ENCODE data around the gene KCNV2. TPM values are rescaled to one million over a fixed set of nuclear protein-coding genes. Genes with fewer than 3 reads are reported as not detected.

Gene KCNV2
- total RNA-seq, 1 donor from 2014 or later: not detected

- DNase-seq (ENCODE audit: missing footprints) (no peak), ATAC-seq (no peak)
- intact Hi-C loops (cut with DNase I): loop anchor here (10.0 kb wide), 1 partner anchor 53 kb away; no protein-coding TSS in a partner anchor
Observed at GRCh38 chr9:2742214-2742613, 24.9 kb downstream of the KCNV2 start.

DNA sequence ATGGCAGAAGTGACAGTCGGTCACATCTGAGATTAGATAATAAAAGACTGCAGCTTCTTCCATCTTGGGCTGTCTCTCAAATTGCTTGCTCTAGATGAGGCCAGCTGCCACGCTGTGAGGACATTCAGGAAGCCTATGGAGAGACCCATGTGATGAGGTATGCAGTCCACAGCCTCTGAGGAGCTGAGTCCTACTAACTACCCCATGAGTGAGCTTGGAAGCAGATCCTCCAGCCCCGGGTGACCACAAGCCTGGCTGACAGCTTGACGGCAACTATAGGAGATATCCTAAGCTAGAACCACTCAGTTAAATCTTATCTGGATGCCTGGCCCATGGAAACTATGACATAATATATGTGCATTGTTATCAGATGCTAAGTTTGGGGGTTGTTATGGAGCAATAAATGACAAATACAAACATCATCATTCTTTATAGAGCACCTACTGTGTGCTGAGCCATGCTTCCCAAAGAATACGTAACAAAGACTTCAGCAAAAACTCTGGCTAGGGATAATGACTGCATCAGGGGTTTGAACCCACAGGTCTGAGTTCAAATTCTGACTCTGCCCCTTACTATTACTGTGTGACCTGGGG lies 26.7 kb downstream of the KCNV2 start:
- ATAC-seq (no peak), DNase-seq (ENCODE audit: missing footprints) (no peak)
- intact Hi-C loops (cut with DNase I): loop anchor here (10.0 kb wide), 1 partner anchor 51 kb away; no protein-coding TSS in a partner anchor

DNA sequence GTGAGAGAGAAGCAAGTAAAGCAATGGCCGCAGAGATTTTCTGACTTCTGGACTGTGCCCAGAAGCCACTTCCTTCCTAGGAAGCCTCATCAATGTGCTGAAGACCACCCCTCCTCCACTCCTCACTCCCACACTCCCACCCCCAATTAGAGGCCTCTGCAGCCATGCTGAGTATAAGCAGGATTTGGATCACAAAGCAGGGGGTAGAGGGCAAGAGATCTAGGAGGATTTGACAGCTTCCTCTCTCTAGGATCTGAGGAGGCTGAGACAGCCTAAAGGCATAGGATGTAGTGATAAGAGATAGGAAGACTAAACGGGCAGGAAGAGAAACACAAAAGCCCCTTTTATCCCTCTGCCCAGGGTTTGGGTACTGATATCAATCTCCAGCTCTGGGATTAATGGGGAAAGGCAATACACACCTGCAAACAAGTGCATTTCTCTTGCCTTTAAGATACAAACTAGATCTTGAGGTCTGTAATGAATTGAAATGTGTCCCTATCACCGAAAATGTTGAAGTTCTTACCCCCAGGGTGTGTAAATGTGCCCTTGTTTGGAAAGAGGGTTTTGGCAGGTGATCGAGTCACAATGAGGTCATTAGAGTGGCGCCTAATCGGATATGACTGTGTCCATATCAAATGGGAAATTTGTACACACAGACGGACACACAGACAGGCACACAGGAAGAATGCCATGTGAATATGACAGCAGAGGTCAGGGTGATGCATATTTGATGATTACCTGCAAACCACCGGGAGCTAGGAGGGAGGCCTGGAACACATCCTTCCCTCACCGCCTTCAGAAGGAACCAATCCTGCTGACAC lies 28.5 kb downstream of the KCNV2 start:
- DNase-seq (ENCODE audit: missing footprints): no peak
- ATAC-seq: no peak
- intact Hi-C loops (cut with DNase I): loop anchor here (10.0 kb wide), 1 partner anchor 49 kb away; no protein-coding TSS in a partner anchor

- no peak for ATAC-seq
- intact Hi-C loops (cut with DNase I): loop anchor here (10.0 kb wide), 1 partner anchor 45 kb away; no protein-coding TSS in a partner anchor
- DNase-seq (ENCODE audit: missing footprints): no peak
Observed at GRCh38 chr9:2749485-2749884, 32.2 kb downstream of the KCNV2 start.

GRCh38 chr9:2755285-2755684 lies 38.0 kb downstream of the KCNV2 start:
- intact Hi-C loops (cut with DNase I): no loop called here
- ATAC-seq (no peak), DNase-seq (ENCODE audit: missing footprints) (no peak)

DNA sequence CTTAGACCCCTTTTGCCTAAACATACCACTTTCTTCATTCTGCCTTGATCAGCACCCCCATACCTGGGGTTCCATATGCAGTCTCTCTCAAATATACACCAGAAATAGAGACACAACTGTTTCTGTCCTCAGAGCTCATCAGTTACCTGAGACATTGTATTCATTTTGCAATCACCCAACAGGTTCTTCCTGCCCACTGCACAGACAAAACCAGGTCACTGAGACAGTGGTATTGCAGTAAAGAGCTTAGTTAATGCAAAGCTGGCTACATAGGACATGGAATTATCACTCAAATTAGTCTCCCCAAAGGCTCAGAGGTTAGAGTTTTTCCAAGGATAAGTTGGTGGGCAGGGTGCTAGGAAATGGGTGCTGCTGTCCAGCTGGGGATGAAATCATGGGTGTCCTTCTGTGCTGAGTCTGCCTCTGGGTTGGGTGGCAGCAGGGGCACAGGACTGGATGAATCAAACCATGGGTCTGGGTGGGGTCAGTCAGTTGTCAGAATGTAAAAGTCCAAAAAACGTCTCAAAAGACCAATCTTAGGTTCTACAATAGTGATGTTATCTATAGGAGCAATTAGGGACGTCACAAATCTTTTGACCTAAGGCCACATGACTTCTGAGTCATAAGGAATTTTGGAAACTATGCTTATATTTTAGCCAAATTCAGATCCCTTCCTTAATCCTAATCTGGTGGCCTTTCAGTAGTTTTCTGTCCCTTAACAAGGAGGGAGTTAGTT lies 41.0 kb downstream of the KCNV2 start:
- ATAC-seq: no peak
- intact Hi-C loops (cut with DNase I): no loop called here
- no peak for DNase-seq (ENCODE audit: missing footprints)

- ATAC-seq (no peak), DNase-seq (ENCODE audit: missing footprints) (no peak)
- intact Hi-C loops (cut with DNase I): no loop called here
Observed at GRCh38 chr9:2758898-2759510, 41.7 kb downstream of the KCNV2 start.

DNA sequence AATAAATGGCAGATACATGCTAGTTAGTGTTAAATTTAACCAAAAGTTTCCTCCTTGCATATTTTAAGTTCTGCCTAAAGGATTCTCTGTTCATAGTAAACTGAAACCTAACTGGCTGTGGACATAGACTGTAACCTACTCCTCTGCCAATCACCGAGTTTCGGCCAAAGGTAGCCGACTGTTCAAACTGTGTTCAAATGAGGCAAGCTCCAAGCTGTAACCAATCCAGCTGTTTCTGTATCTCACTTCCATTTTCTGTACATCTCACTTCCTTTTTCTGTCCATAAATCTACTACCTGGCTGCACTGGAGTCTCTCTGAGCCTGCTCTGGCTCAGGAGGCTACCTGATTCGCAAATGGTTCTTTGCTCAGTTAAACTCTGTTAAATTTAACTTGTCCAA lies 44.1 kb downstream of the KCNV2 start:
- no peak for ATAC-seq
- DNase-seq (ENCODE audit: missing footprints): no peak
- intact Hi-C loops (cut with DNase I): no loop called here

GRCh38 chr9:2764353-2764752 lies 47.0 kb downstream of the KCNV2 start:
- DNase-seq (ENCODE audit: missing footprints) (no peak), ATAC-seq (no peak)
- intact Hi-C loops (cut with DNase I): no loop called here

DNA sequence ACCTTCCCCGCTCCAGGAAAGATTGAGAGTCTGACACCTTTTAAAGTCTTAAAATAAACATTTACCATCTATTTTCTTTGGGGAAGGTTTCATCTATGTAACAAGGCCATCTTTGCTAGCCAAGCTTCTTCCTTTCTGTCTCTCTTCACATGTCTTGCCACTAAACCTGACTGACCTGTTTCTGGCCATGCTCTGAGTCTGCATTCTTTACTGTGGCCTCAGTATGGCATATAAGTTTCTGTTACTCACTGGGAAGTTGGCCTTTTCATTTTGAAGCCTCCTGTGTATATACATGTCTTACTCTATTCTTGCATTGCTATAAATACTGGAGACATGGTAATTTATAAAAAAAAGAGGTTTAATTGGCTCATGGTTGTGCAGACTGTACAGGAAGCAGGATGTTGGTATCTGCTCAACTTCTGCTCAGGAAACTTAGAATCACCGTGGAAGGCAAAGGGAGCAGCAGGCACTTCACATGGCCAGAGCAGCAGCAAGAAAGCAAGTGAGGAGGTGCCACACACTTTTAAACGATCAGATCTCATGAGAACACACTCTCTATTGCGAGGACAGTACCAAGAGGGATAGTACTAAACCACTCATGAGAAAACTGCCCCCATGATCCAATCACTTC lies 48.1 kb downstream of the KCNV2 start:
- no peak for DNase-seq (ENCODE audit: missing footprints)
- intact Hi-C loops (cut with DNase I): no loop called here
- no peak for ATAC-seq

- DNase-seq (ENCODE audit: missing footprints) (no peak), ATAC-seq (no peak)
- intact Hi-C loops (cut with DNase I): no loop called here
Observed at GRCh38 chr9:2767800-2768677, 50.7 kb downstream of the KCNV2 start.

DNA sequence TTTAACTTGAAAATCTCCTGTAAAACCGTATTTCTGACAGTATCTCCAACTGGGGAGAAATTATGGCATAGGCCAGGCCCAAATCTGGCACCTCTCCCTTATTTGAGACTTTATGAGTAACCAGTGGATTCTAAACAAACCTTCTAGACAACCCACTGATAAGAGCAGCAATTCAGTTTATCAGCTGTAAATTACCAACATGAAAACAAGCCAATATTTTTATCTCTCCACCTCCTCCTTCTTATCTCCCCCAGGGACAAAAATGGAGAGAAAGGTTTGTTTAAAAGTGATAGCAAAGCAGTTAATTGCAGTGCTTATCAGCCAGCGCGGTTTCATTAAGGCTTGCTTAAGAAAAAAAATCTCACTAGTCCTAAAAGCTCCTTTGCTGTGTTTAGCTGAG lies 53.8 kb downstream of the KCNV2 start:
- no peak for ATAC-seq
- DNase-seq (ENCODE audit: missing footprints): no peak
- intact Hi-C loops (cut with DNase I): no loop called here

- no peak for ATAC-seq
- intact Hi-C loops (cut with DNase I): no loop called here
Observed at GRCh38 chr9:2771661-2772060, 54.4 kb downstream of the KCNV2 start.

DNA sequence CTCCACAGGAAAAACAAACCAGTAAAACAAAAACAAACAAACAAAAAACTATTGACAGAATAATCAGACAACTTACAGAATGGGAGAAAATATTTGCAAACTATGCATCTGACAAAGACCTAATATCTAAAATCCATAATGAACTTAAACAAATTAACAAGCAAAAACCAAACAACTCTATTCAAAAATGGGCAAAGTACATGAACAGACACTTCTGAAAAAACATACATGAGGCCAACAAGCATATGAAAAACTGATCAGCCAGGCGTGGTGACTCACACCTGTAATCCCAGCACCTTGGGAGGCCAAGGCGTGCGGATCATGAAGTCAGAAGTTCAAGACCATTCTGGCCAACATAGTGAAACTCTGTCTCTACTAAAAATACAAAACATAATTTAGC lies 60.1 kb downstream of the KCNV2 start:
- intact Hi-C loops (cut with DNase I): no loop called here

More at GRCh38 chr9:2771661-2772060, 54.4 kb downstream of the KCNV2 start:
- DNase-seq (ENCODE audit: missing footprints): no peak

DNA sequence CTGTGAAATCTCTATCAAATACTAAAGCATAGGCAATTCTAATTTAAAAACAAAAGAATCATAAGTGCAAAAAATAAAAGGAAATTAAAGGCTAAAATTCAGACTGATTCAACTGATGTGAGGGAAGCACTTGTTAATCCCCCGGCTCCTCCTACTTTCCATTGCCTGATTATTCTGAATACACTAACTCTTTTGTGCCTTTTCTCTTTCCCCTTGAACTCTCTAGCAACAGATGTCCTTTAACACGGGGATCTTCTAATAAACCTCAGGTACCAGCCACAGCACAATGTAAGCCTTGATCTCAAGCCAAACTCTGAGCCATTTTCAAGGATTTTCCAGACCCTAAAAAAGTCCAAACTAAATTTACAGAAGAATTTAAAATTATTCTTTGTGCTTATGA lies 61.5 kb downstream of the KCNV2 start:
- ATAC-seq (no peak), DNase-seq (ENCODE audit: missing footprints) (no peak)
- intact Hi-C loops (cut with DNase I): no loop called here

More for the DNA sequence above, 60.1 kb downstream of the KCNV2 start:
- no peak for DNase-seq (ENCODE audit: missing footprints)
- no peak for ATAC-seq

Measured in Right ventricle myocardium inferior (tissue), 1 donor.